Measurements from ENCODE around the gene LPGAT1.

DNA sequence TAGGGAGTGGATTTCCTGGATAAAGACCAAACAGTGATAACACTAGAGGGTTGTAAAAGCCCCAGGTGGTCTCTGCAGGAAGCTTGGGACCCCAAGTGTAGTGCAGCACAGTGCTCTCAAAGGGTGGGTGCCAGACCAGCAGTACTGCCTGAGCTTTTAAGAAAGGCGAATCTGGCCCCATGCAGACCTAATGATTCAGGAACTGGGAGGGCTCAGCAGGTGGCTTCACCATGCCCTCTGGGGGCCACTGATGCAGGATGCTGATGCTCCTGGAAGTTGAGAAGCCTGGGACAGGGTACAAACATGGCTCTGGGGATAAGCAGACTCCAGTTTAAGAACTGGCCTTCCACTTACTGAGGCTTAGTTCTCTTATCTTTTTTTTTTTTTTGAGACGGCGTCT lies 126.0 kb downstream of the LPGAT1 start:
- TF ChIP-seq, protein P1, sequence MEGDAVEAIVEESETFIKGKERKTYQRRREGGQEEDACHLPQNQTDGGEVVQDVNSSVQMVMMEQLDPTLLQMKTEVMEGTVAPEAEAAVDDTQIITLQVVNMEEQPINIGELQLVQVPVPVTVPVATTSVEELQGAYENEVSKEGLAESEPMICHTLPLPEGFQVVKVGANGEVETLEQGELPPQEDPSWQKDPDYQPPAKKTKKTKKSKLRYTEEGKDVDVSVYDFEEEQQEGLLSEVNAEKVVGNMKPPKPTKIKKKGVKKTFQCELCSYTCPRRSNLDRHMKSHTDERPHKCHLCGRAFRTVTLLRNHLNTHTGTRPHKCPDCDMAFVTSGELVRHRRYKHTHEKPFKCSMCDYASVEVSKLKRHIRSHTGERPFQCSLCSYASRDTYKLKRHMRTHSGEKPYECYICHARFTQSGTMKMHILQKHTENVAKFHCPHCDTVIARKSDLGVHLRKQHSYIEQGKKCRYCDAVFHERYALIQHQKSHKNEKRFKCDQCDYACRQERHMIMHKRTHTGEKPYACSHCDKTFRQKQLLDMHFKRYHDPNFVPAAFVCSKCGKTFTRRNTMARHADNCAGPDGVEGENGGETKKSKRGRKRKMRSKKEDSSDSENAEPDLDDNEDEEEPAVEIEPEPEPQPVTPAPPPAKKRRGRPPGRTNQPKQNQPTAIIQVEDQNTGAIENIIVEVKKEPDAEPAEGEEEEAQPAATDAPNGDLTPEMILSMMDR (IDR thresholded peaks at IDR 0.05): no peak
- TF ChIP-seq POLR2A (IDR thresholded peaks at IDR 0.05): no peak

All from thyroid gland (tissue), 4 donors.